ENCODE results near the gene CAMK1G. TPM values are rescaled to one million over a fixed set of nuclear protein-coding genes. Genes with fewer than 3 reads are reported as not detected.

CAMK1G gene
- polyA plus RNA-seq, 1 experiment: 2.1 TPM

DNA sequence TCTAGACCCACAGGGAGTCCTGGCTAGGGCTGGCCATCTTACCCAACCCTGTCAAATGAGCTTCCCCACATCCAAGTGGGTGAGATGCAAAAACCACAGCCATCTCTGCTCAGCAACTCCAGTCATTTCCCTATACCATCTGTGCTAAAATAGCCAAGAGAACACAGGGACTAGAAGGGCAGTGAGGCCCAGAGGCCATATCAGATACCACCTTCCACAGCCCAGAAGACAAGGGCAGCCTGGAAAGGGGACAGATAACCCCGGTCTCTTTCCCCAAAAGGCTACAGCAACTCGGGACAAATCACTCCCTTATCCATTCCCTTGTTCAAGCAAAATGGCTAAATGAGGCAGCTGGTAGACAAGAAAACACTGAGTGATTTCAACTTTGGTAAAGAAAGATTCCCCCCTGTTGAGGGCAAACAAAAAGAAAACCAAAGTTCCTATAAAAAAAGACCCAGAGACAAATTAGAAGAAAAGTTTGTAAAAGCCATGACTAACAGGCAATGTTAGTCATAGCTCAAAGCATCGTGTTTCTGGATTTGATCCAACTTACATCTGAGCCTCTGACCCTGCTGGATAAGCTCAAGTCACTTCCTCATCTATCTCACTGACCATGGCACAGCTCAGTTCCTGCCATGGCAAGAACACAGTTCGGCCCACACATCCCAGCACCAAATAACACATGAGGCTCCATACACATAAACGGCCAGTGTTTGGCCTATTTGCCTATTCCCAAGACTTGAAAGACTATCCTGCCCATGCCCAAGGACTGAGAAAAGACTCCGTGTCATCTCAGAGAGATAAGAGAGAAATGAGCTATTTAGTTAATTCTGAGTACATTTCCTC, 65.6 kb downstream of the CAMK1G start:
- CTCF ChIA-PET: interaction anchor here (1.2 to 3.1 kb wide), 9 partner anchors 9 to 174 kb away, joined by 3 to 15 read pairs (median 4); no protein-coding TSS in a partner anchor
- H3K4me3 ChIP-seq (ENCODE audit: low read depth, low read length): no peak overlapping the region

GRCh38 chr1:209650454-209650853, 66.9 kb downstream of the CAMK1G start:
- H3K27ac ChIP-seq (ENCODE audit: low read depth, low read length): peak overlapping the region; percentile 52
- DNase-seq (ENCODE audit: low read depth, low spot score): no peak
- no peak for TF ChIP-seq CTCF (IDR thresholded peaks at IDR 0.05; ENCODE audit: low read depth, low read length)
- H3K4me3 ChIP-seq (ENCODE audit: low read depth, low read length): no peak overlapping the region
- ChIA-PET CTCF (interaction anchor here (1.0 to 3.1 kb wide), 7 partner anchors 8 to 84 kb away, joined by 3 to 15 read pairs (median 4); no protein-coding TSS in a partner anchor), POLR2A (no interaction called here)
- H3K27me3 ChIP-seq (ENCODE audit: control insufficient read depth, insufficient read depth, low read length): no peaks in the 10 kb centered on the region
- no peaks in the 10 kb centered on the region for H3K9me3 ChIP-seq (ENCODE audit: control insufficient read depth, insufficient read depth, low read length)

More for the DNA sequence above, 65.6 kb downstream of the CAMK1G start:
- DNase-seq (ENCODE audit: low read depth, low spot score): peak; percentile 90
- no peak for TF ChIP-seq CTCF (IDR thresholded peaks at IDR 0.05; ENCODE audit: low read depth, low read length)
- no peaks in the 10 kb centered on the region for H3K9me3 ChIP-seq (ENCODE audit: control insufficient read depth, insufficient read depth, low read length)
- H3K27ac ChIP-seq (ENCODE audit: low read depth, low read length): peak overlapping the region; percentile 80
- POLR2A ChIA-PET: interaction anchor here (1.1 kb wide), 1 partner anchor 9 kb away, joined by 3 read pairs; no protein-coding TSS in a partner anchor
- H3K27me3 ChIP-seq (ENCODE audit: control insufficient read depth, insufficient read depth, low read length): no peaks in the 10 kb centered on the region

GRCh38 chr1:209651138-209651587, 67.6 kb downstream of the CAMK1G start:
- Histone ChIP-seq H3K4me3 (ENCODE audit: low read depth, low read length) (no peak overlapping the region), H3K27ac (ENCODE audit: low read depth, low read length) (peak overlapping the region; percentile 52), H3K9me3 (ENCODE audit: control insufficient read depth, insufficient read depth, low read length) (no peaks in the 10 kb centered on the region), H3K27me3 (ENCODE audit: control insufficient read depth, insufficient read depth, low read length) (no peaks in the 10 kb centered on the region)
- POLR2A ChIA-PET: no interaction called here
- TF ChIP-seq CTCF (IDR thresholded peaks at IDR 0.05; ENCODE audit: low read depth, low read length): no peak
- CTCF ChIA-PET: interaction anchor here (1.0 to 3.1 kb wide), 3 partner anchors 23 to 85 kb away, joined by 3 to 15 read pairs (median 5); no protein-coding TSS in a partner anchor
- no peak for DNase-seq (ENCODE audit: low read depth, low spot score)

- Histone ChIP-seq H3K27ac (ENCODE audit: low read depth, low read length) (peak within 1 kb of the TSS; percentile 52), H3K27me3 (ENCODE audit: control insufficient read depth, insufficient read depth, low read length) (no peaks in the 10 kb centered on the region), H3K4me3 (ENCODE audit: low read depth, low read length) (no peak within 1 kb of the TSS), H3K9me3 (ENCODE audit: control insufficient read depth, insufficient read depth, low read length) (no peaks in the 10 kb centered on the region)
- DNase-seq (ENCODE audit: low read depth, low spot score): no peak
- TF ChIP-seq CTCF (IDR thresholded peaks at IDR 0.05; ENCODE audit: low read depth, low read length): no peak
- CTCF ChIA-PET: interaction anchor here (1.2 to 1.5 kb wide), 3 partner anchors 36 to 84 kb away, joined by 3 to 5 read pairs (median 4); no protein-coding TSS in a partner anchor
- POLR2A ChIA-PET: interaction anchor here (1.6 kb wide), 1 partner anchor 23 kb away, joined by 3 read pairs; the partner anchor contains the start of gene G0S2
These were observed 68.7 kb downstream of the CAMK1G start, which contains the start of gene LAMB3 for GRCh38 chr1:209652121-209652735. LAMB3 (minus strand) TSS chr1:209652425; CDS start chr1:209650944, 1,481 bp downstream.

All from AG04450 (cell line).